IMR-90 (cell line): ENCODE results near the gene LDLRAD4. TPM values are rescaled to one million over a fixed set of nuclear protein-coding genes. Genes with fewer than 3 reads are reported as not detected.

Experiments used
- ATAC-seq: fragments of 200-7000 bp; cut with Tn5 transposase; 2 replicates; pipeline ENCODE4 v1.9.1; 2020; ENCODE audit warnings: low read depth, mild to moderate bottlenecking, moderate library complexity
- BruUV-seq: library from RNA; stranded (reverse); fragments of 400-500 nt; replicated peaks from 2 replicates; lab custom pipeline; 2021; lab: Mats Ljungman, UMichigan
- CTCF ChIA-PET: fragments of 300-600 bp; formaldehyde crosslinking; extraction: SDS; loops from one replicate; lab custom pipeline; 2021; ENCODE audit warnings: antibody characterized with exemption; lab: Yijun Ruan, JAX
- POLR2A ChIA-PET: fragments of 300-600 bp; sonication (Branson Sonifier 250); formaldehyde crosslinking; loops from one replicate; lab custom pipeline; 2022; ENCODE audit warnings: antibody characterized with exemption; ENCODE audit not compliant: unreplicated experiment; lab: Charles Lee
- DNase-seq: peaks from one replicate; pipeline ENCODE4 v3.0.0; 2013
- H2AFZ ChIP-seq: replicated peaks from 2 replicates; pipeline ENCODE3; 2013; ENCODE audit warnings: low read length, mild to moderate bottlenecking; ENCODE audit not compliant: poor library complexity
- H2AK5ac ChIP-seq: 2 replicates; pipeline ENCODE4 v1.6.1; 2013; ENCODE audit warnings: low read depth, low read length, inconsistent platforms
- H2AK9ac ChIP-seq: replicated peaks from 2 replicates; pipeline ENCODE3; 2013; ENCODE audit warnings: mild to moderate bottlenecking, low read depth, low read length, moderate library complexity; ENCODE audit not compliant: poor library complexity
- H2BK120ac ChIP-seq: 2 replicates; pipeline ENCODE4 v1.6.1; 2013; ENCODE audit warnings: low read depth, low read length, inconsistent platforms
- H2BK15ac ChIP-seq: 3 replicates; pipeline ENCODE4 v1.6.1; 2013; ENCODE audit warnings: low read depth, low read length, inconsistent platforms
- H2BK20ac ChIP-seq: 2 replicates; pipeline ENCODE4 v1.6.1; 2013; ENCODE audit warnings: low read depth, mild to moderate bottlenecking, inconsistent platforms, low read length, moderate library complexity
- H2BK5ac ChIP-seq: 2 replicates; pipeline ENCODE4 v1.6.1; 2013; ENCODE audit warnings: mild to moderate bottlenecking, low read depth, low read length, inconsistent platforms; ENCODE audit not compliant: poor library complexity, severe bottlenecking
- H3K14ac ChIP-seq: replicated peaks from 2 replicates; pipeline ENCODE4 v1.6.1; 2013; ENCODE audit warnings: low read depth, low read length, inconsistent platforms
- H3K18ac ChIP-seq: 2 replicates; pipeline ENCODE4 v1.6.1; 2013; ENCODE audit warnings: low read depth, low read length, control low read depth
- H3K23ac ChIP-seq: 2 replicates; pipeline ENCODE4 v1.6.1; 2013; ENCODE audit warnings: low read depth, low read length, inconsistent platforms
- H3K27ac ChIP-seq: 2 replicates; pipeline ENCODE4 v1.5.1; 2013; ENCODE audit warnings: mild to moderate bottlenecking, control low read depth, low read length; ENCODE audit not compliant: insufficient read depth
- H3K27me3 ChIP-seq: 2 replicates; pipeline ENCODE4 v1.6.1; 2013; ENCODE audit warnings: low read length; ENCODE audit not compliant: control insufficient read depth, insufficient read depth
- H3K36me3 ChIP-seq: 2 replicates; pipeline ENCODE4 v1.6.1; 2013; ENCODE audit warnings: low read length, mixed read lengths; ENCODE audit not compliant: control insufficient read depth, insufficient read depth
- H3K4ac ChIP-seq: 2 replicates; pipeline ENCODE4 v1.6.1; 2013; ENCODE audit warnings: low read depth, low read length, inconsistent platforms
- H3K4me1 ChIP-seq: 2 replicates; pipeline ENCODE4 v1.6.1; 2013; ENCODE audit warnings: low read length, mixed read lengths; ENCODE audit not compliant: control insufficient read depth, insufficient read depth
- H3K4me2 ChIP-seq: 2 replicates; pipeline ENCODE4 v1.6.1; 2013; ENCODE audit warnings: low read depth, mild to moderate bottlenecking, control low read depth, low read length, moderate library complexity
- H3K4me3 ChIP-seq: 2 replicates; pipeline ENCODE4 v1.5.1; 2013; ENCODE audit warnings: low read depth, mild to moderate bottlenecking, control low read depth, low read length, moderate library complexity; ENCODE audit not compliant: insufficient read depth
- H3K56ac ChIP-seq: 2 replicates; pipeline ENCODE4 v1.6.1; 2013; ENCODE audit warnings: low read length, inconsistent platforms; ENCODE audit not compliant: insufficient read depth; ENCODE audit errors: extremely low read depth
- H3K79me1 ChIP-seq, 2 experiments: 2 replicates each; pipeline ENCODE4 v1.6.1; 2013; ENCODE audit warnings: low read length in 2 of 2, inconsistent platforms in 1 of 2, low read depth in 1 of 2
- H3K9ac ChIP-seq: 2 replicates; pipeline ENCODE4 v1.6.1; 2013; ENCODE audit warnings: low read depth, low read length, control low read depth
- H3K9me1 ChIP-seq: 2 replicates; pipeline ENCODE4 v1.6.1; 2013; ENCODE audit warnings: low read length, inconsistent platforms; ENCODE audit not compliant: insufficient read depth
- H3K9me3 ChIP-seq: 2 replicates; pipeline ENCODE4 v1.6.1; 2013; ENCODE audit warnings: low read length; ENCODE audit not compliant: control insufficient read depth, insufficient read depth
- H4K20me1 ChIP-seq: 2 replicates; pipeline ENCODE4 v1.6.1; 2013; ENCODE audit warnings: low read length, inconsistent platforms; ENCODE audit not compliant: insufficient read depth
- H4K5ac ChIP-seq: 2 replicates; pipeline ENCODE4 v1.6.1; 2013; ENCODE audit warnings: mild to moderate bottlenecking, low read depth, low read length, control low read depth
- H4K8ac ChIP-seq, 2 experiments: 2 replicates each; pipeline ENCODE4 v1.6.1; 2013; ENCODE audit warnings: low read depth in 2 of 2, low read length in 2 of 2, control low read depth in 1 of 2, inconsistent platforms in 1 of 2
- H4K91ac ChIP-seq: 2 replicates; pipeline ENCODE4 v1.6.1; 2013; ENCODE audit warnings: low read depth, low read length, inconsistent platforms; ENCODE audit not compliant: insufficient read depth
- CHD1 ChIP-seq: IDR thresholded peaks from 2 replicates; pipeline ENCODE4 v1.6.1; 2012; ENCODE audit warnings: low read depth, low read length, improper control_type of control experiment
- MXI1 ChIP-seq: IDR thresholded peaks from 2 replicates; pipeline ENCODE4 v1.6.1; 2012; ENCODE audit warnings: low read depth, mild to moderate bottlenecking, low read length, moderate library complexity, borderline replicate concordance
- NFE2L2 ChIP-seq: fragments of 150-350 bp; IDR thresholded peaks from 2 replicates; pipeline ENCODE4 v1.6.1; 2016; ENCODE audit warnings: low read depth, mild to moderate bottlenecking, low read length
- RFX5 ChIP-seq: IDR thresholded peaks from 2 replicates; pipeline ENCODE4 v1.8.0; 2012; ENCODE audit warnings: low read depth, mild to moderate bottlenecking, low read length, moderate library complexity
- SMC3 ChIP-seq: fragments of 150-350 bp; IDR thresholded peaks from 2 replicates; pipeline ENCODE4 v1.6.1; 2016; ENCODE audit warnings: low read depth, mild to moderate bottlenecking, antibody characterized with exemption, low read length, moderate library complexity
- WGBS, 2 experiments: methylation state at CpG; one replicate each; pipeline versions ENCODE4 v1.1.5 to v1.1.7; 2013; ENCODE audit warnings: missing lambda C conversion rate in 2 of 2; ENCODE audit not compliant: insufficient read length in 1 of 2; ENCODE audit errors: extremely low coverage in 2 of 2; 5-methylcytosine and 5-hydroxymethylcytosine counted together
- dilution Hi-C: fragments of 300-500 bp; cut with HindIII; formaldehyde crosslinking; loops from one replicate; pipeline ENCODE4 v1.14.3; 2018; ENCODE audit warnings: low sequenced_read_pairs; ENCODE audit not compliant: unreplicated experiment
- in situ Hi-C: fragments of 300-500 bp; cut with MboI; formaldehyde crosslinking; loops from 3 replicates; pipeline ENCODE4 v1.14.3; 2019; ENCODE audit warnings: low sequenced_read_pairs, inconsistent platforms, mixed read lengths
- intact Hi-C: fragments of 100-400 bp; cut with micrococcal nuclease; formaldehyde crosslinking; loops from 2 replicates; pipeline ENCODE4 v1.10.0; 2022
- polyA plus RNA-seq, 3 experiments: library from polyadenylated mRNA; depleted of rRNA; stranded (reverse); fragments of >200 nt; gene quantifications; 2 replicates each; pipeline ENCODE4 v1.2.3, GENCODE V29; 2012; ENCODE audit warnings: low replicate concordance in 1 of 3
- total RNA-seq: library from RNA; depleted of rRNA; stranded (reverse); fragments of >200 nt; gene quantifications from 2 replicates; pipeline ENCODE4 v1.2.3, GENCODE V29; 2012
- TF ChIP-seq, protein P1 (sequence below): fragments of 150-350 bp; IDR thresholded peaks from 2 replicates; pipeline ENCODE4 v1.6.1; 2017; ENCODE audit warnings: mild to moderate bottlenecking, antibody characterized with exemption, low read length, low read depth

LDLRAD4 gene
- total and polyA plus RNA-seq, 2 of the 4 experiments (the other 2 are of a cell fraction) = not detected

DNA sequence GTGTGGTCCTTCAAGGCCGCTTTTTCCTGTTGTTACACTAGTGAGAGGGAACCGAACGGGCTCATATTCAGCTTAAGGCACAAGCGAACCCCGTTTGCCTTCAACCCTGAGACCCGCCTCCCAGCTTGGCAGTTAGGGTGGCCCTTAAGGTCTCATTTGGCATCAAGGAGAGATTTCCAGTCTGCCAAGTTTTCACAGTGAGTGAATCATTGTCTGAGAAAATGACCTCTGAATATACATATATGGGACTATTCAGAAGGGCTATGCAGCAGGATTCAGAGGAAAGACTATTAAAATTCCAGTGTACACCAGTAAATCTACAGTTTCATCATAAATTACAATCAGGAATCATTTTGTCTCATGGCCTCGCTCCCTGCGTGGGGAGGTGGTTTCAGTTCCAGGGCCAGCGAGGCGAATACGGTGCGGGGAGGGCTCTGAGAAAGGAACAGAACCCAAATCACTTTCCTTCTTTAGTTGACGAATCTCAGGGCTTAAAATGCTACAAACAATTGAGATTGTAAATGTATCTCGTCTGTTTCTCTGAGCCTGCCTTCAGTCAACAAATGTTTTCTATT lies 276.4 kb downstream of the LDLRAD4 start:
- H3K14ac ChIP-seq = no peak overlapping the region
- no peak overlapping the region for H3K4ac ChIP-seq
- no peak overlapping the region for H2BK120ac ChIP-seq
- CTCF ChIA-PET = no interaction called here
- 40% methylated on average over 1 of the region's 14 CpGs; no CpG with 5 or more reads in 1 of the 2 experiments for WGBS, 2 experiments
- dilution Hi-C loops = no loop called here
- BruUV-seq = no TSS peak
- H4K91ac ChIP-seq = no peak overlapping the region
- no peak overlapping the region for H3K4me3 ChIP-seq
- H2AK5ac ChIP-seq = no peak overlapping the region
- ATAC-seq (no peak), DNase-seq (no peak)
- no peak overlapping the region for H3K27ac ChIP-seq
- no peak overlapping the region for H3K9ac ChIP-seq
- no peaks in the 10 kb centered on the region for H3K36me3 ChIP-seq
- no peak overlapping the region for H3K4me2 ChIP-seq
- H4K8ac ChIP-seq = no peak overlapping the region
- no peak overlapping the region for H2BK20ac ChIP-seq
- POLR2A ChIA-PET = no interaction called here
- no peak overlapping the region for H2BK5ac ChIP-seq
- H3K18ac ChIP-seq = no peak overlapping the region
- H4K5ac ChIP-seq = no peak overlapping the region
- H3K4me1 ChIP-seq = no peaks in the 10 kb centered on the region
- no peak overlapping the region for H2BK15ac ChIP-seq
- H2AK9ac ChIP-seq = no peak overlapping the region
- H3K79me1 ChIP-seq = no peaks in the 10 kb centered on the region
- no peaks in the 10 kb centered on the region for H4K20me1 ChIP-seq
- H3K9me1 ChIP-seq = no peaks in the 10 kb centered on the region
- no peaks in the 10 kb centered on the region for H3K27me3 ChIP-seq
- intact Hi-C loops = no loop called here
- no peak overlapping the region for H3K56ac ChIP-seq
- no peak overlapping the region for H2AFZ ChIP-seq
- in situ Hi-C loops = no loop called here
- peaks cover 16% of the 10 kb centered on the region for H3K9me3 ChIP-seq
- H3K23ac ChIP-seq = no peak overlapping the region
- TF ChIP-seq NFE2L2 = no peak
- TF ChIP-seq RFX5 = no peak
- TF ChIP-seq MXI1 = no peak
- TF ChIP-seq SMC3 = no peak
- TF ChIP-seq, protein P1, sequence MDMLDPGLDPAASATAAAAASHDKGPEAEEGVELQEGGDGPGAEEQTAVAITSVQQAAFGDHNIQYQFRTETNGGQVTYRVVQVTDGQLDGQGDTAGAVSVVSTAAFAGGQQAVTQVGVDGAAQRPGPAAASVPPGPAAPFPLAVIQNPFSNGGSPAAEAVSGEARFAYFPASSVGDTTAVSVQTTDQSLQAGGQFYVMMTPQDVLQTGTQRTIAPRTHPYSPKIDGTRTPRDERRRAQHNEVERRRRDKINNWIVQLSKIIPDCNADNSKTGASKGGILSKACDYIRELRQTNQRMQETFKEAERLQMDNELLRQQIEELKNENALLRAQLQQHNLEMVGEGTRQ = no peak
- TF ChIP-seq CHD1 = no peak
